SIG-M5 (cell line): ENCODE results near the gene ATP2A3.
"Not testable (repeated sequence)": the region's sequence is repeated elsewhere in the genome, so short reads cannot be mapped to it uniquely, and the experiment has no call there.

Experiments
- DNase-seq: peaks from one replicate; lab custom pipeline; 2025; lab: John Stamatoyannopoulos, UW

The ATP2A3 gene

DNA sequence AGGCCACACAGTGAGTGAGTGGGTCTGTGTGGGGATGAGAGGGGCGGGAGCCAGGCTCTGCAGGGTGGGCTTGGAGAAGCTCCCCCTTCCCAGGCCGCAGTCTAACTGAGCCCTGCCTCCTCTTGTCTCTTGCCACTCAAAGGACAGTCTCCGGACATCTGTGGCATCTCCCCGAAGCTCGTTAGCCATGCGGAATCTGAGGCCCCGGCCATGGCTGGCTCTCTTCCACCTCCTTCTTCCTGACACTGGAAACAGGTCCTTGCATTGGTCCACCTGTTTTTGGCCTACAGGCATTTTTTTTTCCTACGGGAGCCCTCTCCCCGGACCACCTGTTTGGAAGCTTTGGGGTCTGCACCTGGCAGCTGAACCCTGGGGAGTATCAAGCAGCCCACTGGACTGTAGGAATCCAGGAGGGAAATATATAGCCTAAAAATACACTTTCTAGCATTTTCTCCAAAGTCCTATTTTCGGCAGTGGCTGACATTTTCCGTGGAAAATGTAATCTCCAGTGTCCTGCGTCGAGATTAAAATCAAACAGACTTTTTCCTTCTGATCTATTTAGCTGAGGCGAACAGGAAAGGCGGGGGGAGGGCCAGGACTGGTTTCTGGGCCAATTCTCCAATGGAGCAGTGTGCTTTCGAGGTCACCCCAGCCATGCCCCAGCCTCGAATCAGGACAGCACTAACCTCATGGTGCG lies 9.1 kb downstream of the ATP2A3 start:
- no peak for DNase-seq

DNA sequence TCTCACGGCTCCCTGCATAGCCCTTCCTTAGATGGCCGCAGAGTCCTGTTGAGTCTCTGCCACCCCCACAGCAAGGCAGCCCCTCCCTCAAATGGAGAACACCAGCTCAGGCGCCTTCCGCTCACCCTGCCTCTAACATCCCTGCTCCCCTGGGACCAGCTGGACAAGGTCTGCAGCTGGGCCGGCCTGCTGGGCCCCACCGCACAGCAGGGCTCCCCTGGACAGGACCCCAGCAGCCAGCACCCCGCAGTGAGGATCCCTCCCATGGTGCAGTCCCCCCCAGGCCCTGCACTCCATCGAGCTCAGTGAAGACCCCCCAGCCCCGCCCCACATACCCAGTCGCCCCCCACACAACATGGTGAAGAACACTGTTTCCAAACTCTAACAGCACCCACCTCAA lies 10.2 kb downstream of the ATP2A3 start:
- DNase-seq = no peak

DNA sequence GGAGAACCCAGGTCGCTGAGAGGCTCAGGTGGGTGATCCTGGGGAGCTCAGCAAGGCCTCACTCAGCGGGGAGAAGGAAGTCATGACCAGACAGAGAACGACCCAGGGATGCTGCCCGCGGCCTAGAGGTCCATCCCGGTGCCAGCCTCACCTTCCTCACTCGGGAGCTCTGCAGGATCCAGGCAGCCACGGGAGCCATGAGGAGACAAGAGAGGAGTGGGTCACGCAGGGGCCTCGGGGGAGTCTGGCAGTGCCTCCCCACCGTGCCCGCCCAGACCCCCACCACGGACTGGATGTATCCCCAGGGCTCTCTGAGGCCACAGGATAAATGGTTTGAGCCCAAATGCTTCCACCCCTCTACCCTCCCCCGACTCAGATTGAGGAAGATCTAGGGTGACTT lies 10.7 kb downstream of the ATP2A3 start:
- DNase-seq = no peak

DNA sequence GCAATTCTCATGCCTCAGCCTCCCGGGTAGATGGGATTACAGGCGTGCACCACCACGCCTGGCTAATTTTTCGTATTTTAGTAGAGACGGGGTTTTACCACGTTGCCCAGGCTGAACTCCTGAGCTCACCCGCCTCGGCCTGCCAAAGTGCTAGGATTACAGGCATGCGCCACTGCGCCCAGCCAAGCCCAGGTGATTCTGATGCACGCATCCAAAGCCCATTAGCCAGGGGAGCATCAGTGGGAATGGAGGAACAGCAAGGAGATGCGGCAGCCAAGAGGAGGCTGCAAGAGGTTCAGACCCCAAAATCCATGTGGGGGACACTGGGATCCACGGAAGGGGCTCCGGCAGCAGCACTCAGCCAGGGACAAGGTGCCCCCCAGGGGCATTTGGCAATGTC lies 12.1 kb downstream of the ATP2A3 start:
- no peak for DNase-seq

DNA sequence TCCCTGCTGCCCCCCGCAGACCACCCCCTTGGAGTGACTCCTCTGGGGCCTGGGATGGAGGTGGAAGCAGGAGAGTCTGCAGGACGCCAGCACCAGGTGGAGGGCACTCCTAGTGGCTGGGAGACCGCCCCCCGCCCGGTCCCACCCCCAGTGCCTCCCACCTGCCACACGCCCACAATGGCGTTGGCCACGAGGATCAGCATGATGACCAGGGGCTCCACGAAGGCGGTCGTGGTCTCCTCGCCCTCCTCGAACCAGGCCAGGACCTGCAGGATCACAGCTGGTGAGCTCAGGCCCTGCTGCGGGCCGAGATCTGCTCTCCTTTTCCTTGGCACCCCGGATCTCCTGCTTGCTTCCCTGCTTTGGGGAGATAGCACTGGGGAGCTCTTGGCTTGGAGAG lies 12.8 kb downstream of the ATP2A3 start:
- DNase-seq = no peak

DNA sequence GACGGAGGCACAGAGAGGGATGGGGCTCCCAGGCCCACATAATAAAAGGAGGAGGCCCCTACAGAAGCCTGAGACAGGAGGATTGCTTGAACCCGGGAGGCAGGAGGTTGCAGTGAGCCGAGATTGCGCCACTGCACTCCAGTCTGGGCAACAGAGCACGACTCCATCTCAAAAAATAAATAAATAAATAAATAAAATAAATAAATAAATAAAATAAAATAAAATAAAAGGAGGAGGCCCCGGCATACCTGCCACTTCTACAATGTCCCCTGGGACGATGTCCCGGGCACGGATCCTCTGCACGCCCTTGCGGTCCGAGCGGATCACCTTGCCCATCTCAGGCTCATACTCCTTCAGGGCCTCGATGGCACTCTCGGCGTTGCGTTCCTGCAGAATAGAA lies 13.2 kb downstream of the ATP2A3 start:
- DNase-seq = no peak

DNA sequence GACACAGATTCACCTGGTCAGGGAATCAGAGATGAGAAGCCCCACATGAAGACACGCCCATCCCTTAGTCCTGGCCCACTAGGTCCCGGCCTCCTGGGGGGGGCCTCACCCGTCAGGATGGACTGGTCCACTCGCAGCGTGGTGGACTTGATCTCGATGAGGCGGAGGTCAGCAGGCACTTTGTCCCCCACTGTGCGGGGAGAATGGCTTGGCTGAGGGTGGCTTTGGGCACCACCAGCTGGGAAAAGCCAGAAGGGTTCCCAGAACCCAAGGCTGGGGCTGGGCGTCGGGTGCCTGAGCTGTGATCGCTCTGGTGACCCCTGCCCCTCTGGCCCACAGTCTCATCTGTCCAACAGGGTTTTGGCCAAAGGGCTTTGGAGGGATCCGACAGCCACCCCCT lies 13.7 kb downstream of the ATP2A3 start:
- no peak for DNase-seq

DNA sequence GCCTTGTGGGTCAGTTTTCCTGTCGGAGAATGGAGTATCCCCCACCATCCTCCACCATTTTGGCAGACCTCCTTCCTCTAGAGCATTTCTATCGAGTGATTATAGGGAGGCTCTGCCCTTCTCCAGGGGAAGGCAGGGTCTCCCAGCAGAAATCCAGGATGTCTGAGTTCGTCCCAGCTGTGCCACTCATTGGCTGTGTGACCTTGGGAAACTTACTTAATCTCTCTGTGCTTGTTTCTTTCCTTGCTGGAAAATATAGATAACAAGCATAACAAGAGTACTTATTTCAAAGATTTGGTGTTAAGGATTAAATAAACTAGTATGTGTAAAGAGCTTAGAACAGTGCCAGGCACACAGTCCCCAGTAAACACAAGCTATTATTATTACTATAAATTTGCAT lies 14.8 kb downstream of the ATP2A3 start:
- no peak for DNase-seq

DNA sequence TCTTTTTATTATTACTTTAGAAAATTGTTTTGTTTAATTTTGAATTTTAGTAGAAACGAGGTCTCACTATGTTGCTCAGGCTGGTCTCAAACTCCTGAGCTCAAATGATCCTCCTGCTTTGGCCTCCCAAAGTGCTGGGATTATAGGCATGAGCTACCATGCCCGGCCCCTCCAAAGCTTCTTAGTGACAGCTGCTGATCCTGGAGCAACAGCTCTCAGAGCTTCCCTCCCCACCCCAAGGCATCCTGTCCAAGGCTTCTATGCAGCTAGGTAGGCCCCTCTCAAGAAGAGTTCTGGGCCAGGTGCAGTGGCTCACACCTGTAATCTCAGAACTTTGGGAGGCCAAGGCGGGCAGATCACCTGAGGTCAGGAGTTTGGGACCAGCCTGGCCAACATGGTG lies 15.7 kb downstream of the ATP2A3 start:
- not testable (repeated sequence) for DNase-seq

DNA sequence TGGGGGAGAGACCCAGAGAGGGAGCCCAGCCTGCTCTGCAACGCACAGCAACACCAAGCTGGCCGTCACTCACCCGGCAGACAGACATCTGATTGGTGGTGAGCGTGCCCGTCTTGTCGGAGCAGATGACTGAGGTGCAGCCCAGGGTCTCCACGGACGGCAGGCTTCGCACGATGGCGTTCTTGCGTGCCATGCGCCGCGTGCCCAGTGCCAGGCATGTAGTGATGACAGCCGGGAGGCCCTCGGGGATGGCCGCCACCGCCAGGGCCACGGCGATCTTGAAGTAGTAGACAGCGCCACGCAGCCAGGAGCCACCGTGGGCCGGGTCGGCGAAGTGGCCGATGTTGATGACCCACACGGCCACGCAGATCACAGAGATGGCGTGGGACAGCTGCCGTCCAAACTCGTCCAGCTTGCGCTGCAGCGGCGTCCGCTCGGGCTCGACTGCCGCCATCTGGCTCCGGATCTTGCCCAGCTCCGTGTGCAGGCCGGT lies 16.9 kb downstream of the ATP2A3 start:
- DNase-seq = no peak

DNA sequence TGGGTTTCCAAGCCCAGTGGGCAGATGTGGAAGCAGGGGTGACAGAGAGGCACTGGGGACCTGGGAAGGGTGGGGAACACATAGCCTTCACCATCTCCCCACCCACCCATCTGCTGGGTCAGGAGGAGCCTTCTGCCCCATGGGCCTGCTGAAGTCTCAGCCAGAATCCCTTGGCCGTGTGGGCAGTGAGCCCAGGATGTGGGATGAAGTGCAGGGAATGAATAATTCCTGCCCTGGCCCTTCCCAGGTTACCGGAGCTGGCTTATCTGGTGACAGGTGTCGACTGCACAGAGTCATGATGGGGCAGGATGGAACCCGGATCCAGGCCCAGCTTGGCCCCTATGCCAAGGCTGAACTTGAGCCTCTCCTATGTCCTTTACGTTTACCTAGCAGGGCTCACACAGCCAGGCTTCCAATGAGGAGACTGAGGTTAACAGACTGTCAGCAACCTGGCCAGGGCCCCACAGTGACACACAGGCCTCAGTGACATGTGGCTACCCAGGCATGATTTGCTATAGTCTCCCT lies 17.5 kb downstream of the ATP2A3 start:
- DNase-seq = no peak

DNA sequence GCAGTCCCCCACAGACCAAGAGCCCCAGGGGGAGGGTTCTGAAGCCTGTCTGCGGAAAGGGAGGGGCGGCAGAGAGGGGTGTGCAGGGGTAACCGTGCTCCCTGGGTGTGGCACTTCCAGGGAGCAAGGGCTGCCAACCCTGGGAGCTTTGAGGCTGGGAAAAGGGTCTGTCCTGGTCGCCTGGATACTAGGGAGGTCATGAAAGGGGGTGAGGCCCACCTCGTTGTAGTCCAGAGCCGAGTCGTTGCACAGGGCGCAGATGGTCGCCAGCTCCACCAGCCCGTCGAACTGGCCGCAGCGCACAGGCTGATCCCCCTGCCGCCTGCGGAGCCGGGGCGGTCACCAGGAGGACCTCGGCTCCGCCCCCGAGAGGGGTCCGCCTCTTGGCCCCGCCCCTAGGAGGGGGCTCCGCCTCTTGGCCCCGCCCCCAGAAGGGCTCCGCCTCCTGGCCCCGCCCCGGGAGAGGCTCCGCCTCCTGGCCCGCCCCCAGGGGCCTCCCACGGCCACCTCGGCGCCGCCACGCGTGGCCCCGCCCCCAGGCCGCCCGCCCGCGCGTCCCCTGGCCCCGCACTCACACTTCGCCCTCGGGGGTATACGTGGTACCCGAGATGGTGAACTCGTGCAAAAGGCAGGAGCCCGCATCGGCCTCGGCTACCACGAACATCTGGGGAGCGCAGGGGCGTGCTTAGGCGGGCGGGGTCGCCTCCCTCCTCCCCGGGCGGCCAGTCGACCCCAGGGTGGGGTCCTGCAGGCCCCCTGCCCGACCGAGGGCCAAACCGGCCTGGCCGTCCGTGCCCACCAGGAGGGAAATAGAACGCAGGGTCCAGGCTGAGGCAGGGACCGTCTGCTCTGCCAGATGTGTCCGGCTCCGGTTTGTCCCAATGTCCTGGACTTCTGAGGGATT lies 19.5 kb downstream of the ATP2A3 start:
- no peak for DNase-seq

DNA sequence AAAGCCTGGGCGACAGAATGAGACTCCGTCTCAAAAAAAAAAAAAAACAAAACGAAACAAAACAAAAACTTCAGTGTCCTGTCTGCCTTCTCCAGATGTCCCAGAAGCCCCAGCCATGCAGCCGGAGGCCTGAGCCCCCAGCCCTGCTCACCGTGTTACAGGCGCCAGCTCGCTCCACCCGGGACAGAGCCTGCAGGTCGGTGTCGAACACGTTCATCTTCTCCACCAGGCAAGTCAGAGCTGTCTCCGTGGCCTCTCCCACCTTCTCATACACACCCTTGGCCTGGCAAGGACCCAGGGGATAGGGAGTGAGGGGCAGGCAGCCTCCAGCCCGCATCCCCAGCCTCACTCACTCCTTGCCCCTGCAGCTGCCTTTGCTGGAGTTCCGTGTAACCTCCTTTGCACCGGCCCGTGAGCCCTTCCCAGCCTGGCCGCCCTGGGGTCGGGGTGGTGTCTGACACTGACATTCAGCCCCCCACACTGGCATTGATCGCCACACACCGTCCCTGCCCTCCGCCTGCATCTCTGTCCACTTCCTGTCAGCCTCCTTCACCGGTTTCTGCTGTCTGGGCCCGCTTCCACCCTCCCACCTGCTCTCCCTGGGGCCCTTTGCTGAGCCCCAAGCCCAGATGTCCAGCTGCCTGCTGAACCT lies 20.9 kb downstream of the ATP2A3 start:
- DNase-seq = no peak

DNA sequence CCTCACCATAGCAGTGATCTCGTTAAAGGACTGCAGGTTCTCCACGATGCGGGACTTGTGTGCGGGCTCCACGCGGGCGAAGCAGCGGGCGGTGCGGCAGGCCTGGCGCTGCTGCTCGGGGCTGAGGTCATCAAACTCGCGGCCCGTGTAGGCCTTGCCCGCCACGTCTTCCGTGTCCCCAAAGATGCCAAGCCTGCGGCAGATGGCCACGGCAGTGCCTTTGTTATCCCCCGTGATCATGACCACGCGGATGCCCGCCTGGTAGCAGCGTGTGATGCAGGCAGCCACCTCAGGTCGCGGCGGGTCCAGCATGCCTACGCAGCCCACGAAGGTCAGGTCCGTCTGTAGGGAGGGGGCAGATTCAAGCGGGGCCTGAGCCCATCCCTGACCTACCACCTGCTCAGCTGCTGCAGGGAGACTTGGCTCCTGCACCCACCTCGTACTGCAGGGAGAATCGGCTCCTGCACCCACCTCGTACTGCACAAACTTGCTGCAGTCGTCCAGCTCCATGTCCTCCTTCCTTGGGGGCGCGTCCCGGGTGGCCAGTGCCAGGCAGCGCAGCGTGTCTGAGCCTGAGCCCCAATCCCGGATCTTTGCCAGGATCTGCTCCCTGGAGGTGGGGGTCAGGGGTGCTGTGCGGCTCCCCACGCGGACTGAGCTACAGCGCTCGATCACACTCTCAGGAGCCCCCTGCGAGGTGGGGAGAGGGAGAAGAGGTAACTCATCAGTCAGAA lies 23.1 kb downstream of the ATP2A3 start:
- DNase-seq = no peak

DNA sequence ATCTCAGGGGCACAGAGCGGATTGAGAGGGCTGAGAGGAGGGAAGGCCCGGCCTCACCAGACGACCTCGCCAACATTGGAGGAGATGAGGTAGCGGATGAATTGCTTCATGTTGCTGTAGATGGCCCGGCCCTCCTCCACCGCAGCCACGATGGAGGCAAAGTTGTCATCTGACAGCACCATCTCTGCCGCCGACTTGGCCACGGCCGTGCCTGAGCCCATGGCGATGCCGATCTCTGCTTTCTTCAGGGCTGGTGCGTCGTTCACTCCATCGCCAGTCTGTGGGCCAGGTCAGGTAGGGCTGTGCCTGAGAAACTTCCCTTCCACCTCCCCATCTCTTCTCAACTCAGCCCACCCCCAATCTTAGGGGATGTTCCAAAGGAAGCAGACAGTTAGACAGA lies 26.9 kb downstream of the ATP2A3 start:
- no peak for DNase-seq

DNA sequence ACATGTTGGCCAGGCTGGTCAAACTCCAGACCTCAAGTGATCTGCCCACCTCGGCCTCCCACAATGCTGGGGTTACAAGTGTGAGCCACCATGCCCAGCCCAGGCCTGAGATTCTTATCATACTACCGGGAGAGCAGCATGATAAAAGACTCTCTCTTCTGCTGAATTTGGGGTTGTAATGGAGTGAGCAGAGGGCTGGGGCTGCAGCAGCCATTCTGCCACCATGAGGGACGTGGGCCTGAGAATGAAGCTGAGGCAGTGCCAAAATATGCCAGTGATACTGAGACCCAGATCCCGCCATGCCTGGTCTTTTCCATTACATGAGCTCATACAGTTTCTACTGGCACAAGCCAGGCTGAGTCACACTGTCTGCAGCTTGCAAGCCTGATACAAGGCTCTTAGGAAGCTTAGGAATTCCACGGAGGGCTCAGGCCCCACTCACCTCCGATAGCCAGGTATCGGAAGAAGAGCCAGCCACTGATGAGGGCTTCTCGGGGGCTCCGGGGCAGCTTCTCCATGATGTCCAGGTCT lies 28.3 kb downstream of the ATP2A3 start:
- DNase-seq = no peak

DNA sequence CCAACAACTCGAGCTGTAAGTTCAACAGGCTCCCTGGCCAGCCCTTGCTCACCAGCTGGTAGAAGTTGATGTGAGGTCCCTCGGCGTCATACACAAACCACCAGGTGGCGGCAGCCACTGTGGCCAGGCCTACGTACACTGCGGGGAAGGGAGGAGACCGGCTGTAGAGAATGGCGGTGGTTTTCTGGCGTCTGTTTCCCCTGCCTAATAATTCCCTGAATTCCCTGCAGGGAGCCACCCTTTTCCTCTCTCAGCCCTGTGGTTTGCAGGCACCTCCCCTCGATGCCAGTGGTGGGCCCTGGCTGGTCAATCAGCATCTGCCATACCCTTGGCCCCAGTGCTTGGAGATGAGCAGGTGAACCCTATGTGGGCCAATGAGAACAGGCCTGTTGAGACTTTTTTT lies 29.1 kb downstream of the ATP2A3 start:
- no peak for DNase-seq

DNA sequence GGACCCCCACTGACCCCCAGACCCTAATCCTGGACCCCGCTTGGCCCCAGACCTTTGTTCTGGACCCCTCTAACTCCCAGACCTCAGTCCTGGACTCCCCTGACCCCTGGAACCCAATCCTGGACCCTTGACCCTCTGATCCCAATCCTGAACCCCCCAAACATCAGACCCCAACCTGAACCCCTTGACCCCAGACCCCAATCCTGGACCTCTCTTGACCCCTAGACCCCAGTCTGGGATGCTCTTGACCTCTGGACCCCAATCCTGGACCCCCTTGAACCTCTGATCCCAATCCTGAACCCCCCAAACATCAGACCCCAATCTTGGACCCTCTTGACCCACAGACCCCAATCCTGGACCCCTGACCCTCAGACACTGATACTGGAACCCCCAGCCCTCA lies 34.5 kb downstream of the ATP2A3 start:
- no peak for DNase-seq

DNA sequence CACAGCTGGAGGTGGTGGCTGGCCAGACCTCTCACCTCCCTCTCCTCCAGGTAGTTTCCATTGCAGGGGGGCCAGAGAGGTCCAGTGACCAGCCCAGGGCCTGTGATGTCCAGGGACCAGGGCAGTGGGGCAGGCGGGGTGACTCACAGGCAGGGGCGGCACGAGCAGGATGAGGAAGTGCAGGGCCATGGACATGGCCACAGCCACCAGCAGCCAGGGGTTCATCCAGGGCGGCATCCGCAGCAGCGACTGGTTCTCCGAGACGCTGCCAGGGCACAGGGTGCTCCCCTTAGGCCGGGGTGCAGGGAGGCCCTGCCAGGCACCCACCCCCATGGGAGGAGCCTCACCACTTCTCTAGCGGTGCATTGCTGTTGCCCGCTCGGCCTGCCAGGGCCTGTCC lies 35.1 kb downstream of the ATP2A3 start:
- no peak for DNase-seq

DNA sequence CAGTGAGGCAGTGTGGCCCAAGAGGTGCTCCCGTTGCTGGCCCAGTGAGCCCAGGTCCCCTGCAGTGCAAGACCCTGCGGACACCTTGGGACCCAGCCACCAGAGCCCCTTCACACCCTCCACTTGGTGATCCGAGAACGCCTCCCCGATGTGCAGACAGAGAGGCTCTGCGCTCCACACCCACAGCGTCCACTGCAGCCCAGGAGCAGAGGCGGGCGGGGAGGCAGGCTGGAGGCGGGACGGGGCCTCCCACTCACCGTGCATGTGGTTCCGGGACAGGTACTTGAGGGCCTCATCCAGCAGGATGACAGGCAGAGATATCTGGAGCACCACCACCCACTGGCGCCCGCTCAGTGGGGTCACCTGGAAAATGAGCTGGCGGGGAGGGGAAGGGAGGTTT lies 35.8 kb downstream of the ATP2A3 start:
- no peak for DNase-seq

DNA sequence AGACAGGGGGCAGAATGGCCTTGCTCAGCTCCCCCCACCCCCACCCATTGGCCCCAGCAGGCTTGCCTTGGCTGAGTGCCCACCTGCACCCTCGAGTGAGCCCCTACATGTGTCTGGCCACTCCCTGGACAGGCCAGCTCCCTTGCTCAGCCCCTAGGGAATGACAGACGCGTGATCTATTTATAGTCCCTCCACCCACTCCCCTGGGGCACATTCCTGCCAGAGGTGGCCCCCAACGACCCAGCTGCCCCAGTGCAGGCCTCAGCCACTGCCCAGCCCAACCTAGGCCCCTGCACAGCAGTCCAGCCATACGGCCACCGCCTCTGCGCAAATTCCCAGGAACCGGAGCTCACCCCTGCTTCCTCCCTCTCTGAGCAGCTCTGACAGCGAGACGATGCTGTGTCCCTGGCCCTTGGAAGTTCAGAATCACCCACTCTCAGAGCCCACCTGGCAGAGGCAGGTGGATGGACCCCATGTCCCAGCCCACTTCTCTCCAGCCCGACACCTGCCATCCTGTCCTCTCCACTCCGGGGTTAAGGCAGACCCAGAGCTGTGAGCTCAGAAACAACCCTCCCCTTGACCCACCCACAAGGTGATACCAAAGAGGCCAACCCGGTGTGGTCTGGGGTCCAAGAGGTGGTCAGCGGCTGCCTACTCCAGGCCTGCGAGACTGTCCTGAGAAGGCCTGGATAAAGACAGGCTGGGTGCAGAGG lies 36.5 kb downstream of the ATP2A3 start:
- no peak for DNase-seq
